GM18861 (cell line): ENCODE measurements around the gene TPRN.

Experiments used
- ATAC-seq: cut with Tn5 transposase; IDR thresholded peaks from one replicate; pipeline ENCODE4 v1.9.1; 2021; ENCODE audit not compliant: unreplicated experiment

TPRN gene

DNA sequence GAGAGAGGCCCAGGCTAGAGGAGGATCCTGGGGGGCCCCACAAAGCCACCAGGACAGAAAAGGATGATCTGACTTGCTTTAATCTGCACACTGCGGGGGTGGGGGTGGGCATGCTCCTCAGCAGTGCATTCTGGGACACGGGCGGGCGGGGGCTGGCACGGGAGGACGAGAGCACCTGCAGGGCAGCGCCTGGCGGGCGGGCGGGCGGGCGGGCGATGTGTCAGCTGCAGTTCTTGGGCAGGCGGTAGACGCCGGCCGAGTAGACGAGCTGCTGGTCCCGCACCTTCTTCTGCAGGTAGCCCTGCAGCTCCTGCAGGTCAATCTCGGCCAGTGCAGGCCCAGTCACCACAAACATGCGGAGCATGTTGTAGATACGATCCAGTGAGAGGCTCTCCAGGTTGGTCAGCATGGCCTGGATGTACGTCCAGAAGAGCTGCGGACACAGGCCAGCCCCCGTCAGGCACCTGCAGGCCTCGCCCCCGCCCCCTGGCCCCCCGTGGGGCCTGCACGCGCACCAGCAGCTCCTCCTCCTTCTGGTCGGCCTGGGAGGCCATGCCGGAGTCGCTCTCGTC, 25.7 kb downstream of the TPRN start:
- no peak for ATAC-seq

- ATAC-seq: no peak
These were observed 26.5 kb downstream of the TPRN start for GRCh38 chr9:137173796-137174664.

DNA sequence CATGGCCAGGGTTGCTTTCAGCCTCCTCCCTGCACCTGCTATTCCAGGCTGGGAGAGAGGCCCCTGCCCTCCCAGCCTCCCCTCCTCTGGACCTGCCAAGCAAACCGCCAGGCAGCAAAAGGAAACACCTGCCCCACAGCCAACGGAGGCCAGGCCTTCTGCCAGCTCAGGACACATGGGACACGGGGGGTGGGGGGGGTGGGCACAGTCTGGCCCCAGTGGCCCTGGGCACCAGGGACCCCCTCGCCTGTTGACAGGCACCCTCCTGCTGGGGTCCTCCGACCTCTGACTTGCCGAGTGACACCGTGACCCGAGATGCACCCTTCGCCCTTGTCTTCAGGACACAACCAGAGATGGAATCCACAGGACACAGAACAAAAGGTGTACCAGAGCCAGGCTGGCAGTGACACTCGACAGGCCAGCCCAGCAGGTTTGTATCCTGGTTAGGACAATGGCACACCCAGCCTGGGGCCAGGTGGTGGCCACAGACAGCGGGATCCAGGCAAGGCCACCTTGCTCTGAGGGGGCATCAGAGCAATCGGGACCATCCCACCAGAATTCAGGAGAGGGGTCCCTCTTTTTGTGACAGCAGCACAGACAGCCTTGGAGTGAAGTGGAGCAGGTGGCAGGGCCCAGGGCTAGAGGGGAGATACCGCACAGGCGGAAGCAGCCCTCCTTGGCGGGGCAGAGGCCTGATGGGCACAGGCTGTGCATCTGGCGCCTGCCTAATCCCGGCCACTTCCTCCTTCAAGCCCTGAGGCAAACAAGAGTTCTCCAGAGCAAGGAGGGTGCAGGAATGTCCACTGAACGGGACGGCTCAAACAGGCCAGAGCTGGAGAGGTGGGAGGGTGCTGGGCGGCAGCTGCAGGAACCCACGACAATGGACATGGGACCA, 27.4 kb downstream of the TPRN start:
- ATAC-seq: no peak

- no peak for ATAC-seq
These were observed 29.2 kb downstream of the TPRN start for GRCh38 chr9:137171149-137171900.

GRCh38 chr9:137170486-137171148, 29.9 kb downstream of the TPRN start:
- ATAC-seq: no peak

DNA sequence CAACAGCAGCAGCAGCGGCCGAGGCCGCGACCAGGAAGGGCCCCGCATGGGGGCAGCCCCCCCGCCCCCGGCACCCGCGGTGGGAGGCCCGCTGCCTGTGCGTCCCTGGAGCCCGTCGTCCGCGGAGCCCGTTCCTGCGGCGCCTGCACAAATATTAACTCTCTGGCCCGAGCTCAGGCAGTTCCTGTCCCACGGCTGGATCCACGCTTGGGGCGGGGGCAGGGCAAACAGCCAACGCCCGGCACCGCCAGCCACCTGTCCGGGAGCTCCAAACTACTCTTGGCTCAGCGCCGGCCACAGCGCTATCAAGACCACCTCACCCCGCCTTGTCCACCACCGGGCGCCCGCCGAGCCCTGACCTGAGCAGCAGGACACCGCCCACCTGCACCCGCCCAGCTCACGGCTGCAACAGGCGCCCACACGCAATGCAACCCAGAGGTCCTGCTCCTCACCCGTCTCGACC, 30.6 kb downstream of the TPRN start, which contains the start of gene LRRC26:
TSS of gene LRRC26 (minus strand) at position 156 of the 463 bp plus-strand sequence. CDS start at position 48, 108 bp downstream.
- no peak for ATAC-seq

GRCh38 chr9:137168904-137169856, 31.4 kb downstream of the TPRN start:
- ATAC-seq: no peak

DNA sequence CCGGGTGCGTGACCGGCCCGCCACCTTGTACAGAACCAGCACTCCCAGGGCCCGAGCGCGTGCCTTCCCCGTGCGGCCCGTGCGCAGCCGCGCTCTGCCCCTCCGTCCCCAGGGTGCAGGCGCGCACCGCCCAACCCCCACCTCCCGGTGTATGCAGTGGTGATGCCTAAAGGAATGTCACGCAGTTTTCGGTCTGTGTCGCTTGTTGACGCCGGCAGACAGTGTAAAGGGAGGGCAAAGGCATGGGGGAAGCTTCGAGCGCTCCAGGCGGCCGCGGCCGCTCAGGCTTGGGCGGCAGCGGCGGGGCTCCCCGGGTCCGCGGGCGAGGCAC, 32.0 kb downstream of the TPRN start:
- no peak for ATAC-seq

- ATAC-seq: no peak
These were observed 32.6 kb downstream of the TPRN start for GRCh38 chr9:137167747-137168572.

- ATAC-seq: no peak
These were observed 33.2 kb downstream of the TPRN start for GRCh38 chr9:137167277-137167746.

GRCh38 chr9:137166380-137167229, 33.9 kb downstream of the TPRN start:
- ATAC-seq: no peak

GRCh38 chr9:137165250-137165836, 35.2 kb downstream of the TPRN start:
- ATAC-seq: no peak

DNA sequence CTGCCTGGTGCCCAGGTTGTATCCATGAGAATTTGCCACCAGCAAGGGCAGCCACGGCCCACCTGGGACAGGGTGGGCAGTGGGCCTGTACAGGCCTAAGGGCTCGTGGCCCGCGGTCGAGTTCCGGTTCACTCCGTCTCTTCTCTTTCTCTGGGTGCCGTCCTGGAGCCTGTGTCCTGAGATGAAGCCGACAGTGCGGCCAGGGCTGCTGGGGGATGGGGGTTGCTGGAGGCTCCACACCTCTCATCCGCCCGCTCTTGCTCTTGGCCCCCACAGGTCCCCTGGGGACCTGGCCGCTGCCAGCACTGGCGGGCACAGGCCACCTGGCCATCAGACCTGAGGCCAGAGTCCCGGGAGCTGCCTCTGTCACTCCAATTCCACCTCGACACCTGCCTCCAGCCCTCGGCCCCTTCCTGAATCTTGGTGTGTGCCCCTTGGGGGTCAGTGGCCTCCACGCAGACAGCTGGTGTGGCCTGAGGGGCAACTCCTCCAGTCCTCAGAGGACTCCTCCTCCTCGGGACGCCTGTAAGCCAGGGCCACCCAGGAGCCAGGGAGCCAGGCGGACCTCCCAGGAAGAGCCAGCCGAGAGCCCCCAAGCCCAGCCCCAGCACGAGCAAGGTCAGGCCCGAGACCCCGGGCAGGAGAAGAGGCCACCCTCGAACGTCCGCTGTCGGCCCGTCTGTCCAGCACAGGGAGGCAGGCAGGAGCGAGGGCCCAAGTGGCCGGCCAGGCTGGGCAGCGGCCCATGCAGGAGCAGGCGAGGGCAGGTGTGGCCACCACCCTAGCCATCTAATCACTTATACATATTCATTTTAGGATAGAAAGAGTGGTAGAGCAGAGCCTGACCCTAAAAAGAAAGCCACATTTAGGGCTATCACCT, 35.9 kb downstream of the TPRN start:
- ATAC-seq: no peak

DNA sequence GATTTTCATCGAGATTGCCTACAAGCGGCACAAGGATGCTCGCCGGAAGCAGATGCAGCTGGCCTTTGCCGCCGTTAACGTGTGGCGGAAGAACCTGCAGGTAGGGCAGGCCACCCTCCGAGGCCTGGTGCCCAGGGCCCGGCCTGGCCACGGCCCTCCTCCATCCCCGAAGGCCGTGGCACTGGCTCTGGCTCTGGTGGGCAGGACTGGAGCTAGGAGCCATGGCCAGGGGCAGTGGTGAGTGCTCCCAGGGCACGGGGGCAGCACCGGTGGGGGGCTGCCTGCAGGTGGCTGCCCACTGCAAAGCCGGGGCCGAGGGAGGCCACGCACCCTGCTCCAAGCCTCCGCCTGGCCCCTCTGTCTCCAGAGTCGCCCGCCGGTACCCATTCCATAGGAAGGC, 36.7 kb downstream of the TPRN start:
- ATAC-seq: no peak

- no peak for ATAC-seq
These were observed 37.2 kb downstream of the TPRN start for GRCh38 chr9:137163365-137163715.
